Neuronal stem cell (in vitro differentiated cells): ENCODE results near the gene NAV2.

Experiments
- DNase-seq: peaks from one replicate; pipeline ENCODE4 v3.0.0-alpha.2; 2013; ENCODE audit warnings: low spot score
- H2AFZ ChIP-seq: one replicate; pipeline ENCODE4 v1.6.1; 2013; ENCODE audit warnings: mild to moderate bottlenecking, low read length, inconsistent platforms
- H2AK5ac ChIP-seq: 2 replicates; pipeline ENCODE4 v1.6.1; 2013; ENCODE audit warnings: low read depth, mild to moderate bottlenecking, inconsistent platforms, low read length, moderate library complexity, mixed read lengths
- H2BK120ac ChIP-seq: 2 replicates; pipeline ENCODE4 v1.6.1; 2013; ENCODE audit warnings: low read depth, mild to moderate bottlenecking, inconsistent platforms, low read length, moderate library complexity, mixed read lengths
- H2BK12ac ChIP-seq: one replicate; pipeline ENCODE4 v1.6.1; 2013; ENCODE audit warnings: low read length, inconsistent platforms
- H2BK15ac ChIP-seq: 2 replicates; pipeline ENCODE4 v1.6.1; 2013; ENCODE audit warnings: mild to moderate bottlenecking, low read length, inconsistent platforms, mixed read lengths
- H2BK5ac ChIP-seq: one replicate; pipeline ENCODE4 v1.6.1; 2013; ENCODE audit warnings: inconsistent platforms, mild to moderate bottlenecking, low read length, moderate library complexity
- H3K14ac ChIP-seq: one replicate; pipeline ENCODE4 v1.6.1; 2013; ENCODE audit warnings: low read length, inconsistent platforms
- H3K18ac ChIP-seq: 2 replicates; pipeline ENCODE4 v1.6.1; 2013; ENCODE audit warnings: low read length, inconsistent platforms
- H3K23ac ChIP-seq: 2 replicates; pipeline ENCODE4 v1.6.1; 2013; ENCODE audit warnings: low read depth, mild to moderate bottlenecking, mixed read lengths, low read length, inconsistent platforms; ENCODE audit not compliant: poor library complexity
- H3K27ac ChIP-seq: replicated peaks from 3 replicates; pipeline ENCODE4 v1.5.1; 2013; ENCODE audit warnings: low read length, inconsistent platforms
- H3K27me3 ChIP-seq, 3 experiments: 2 replicates each; pipeline ENCODE4 v1.6.1; 2013; ENCODE audit warnings: low read length in 3 of 3, mild to moderate bottlenecking in 2 of 3, inconsistent platforms in 1 of 3, low read depth in 1 of 3, mixed read lengths in 1 of 3, moderate library complexity in 1 of 3; ENCODE audit not compliant: control insufficient read depth in 3 of 3, insufficient read depth in 3 of 3
- H3K36me3 ChIP-seq, 2 donors: replicated peaks in 1 of 2; 2 replicates each; pipeline ENCODE4 v1.6.1; 2013; ENCODE audit warnings: low read length in 2 of 2; ENCODE audit not compliant: control insufficient read depth in 2 of 2, insufficient read depth in 2 of 2
- H3K4ac ChIP-seq: 2 replicates; pipeline ENCODE4 v1.6.1; 2013; ENCODE audit warnings: inconsistent platforms, mild to moderate bottlenecking, low read length, moderate library complexity
- H3K4me1 ChIP-seq, 2 donors: 1 replicate in 1 of 2; 2 replicates in 1 of 2; pipeline ENCODE4 v1.6.1; 2013; ENCODE audit warnings: low read length in 2 of 2, low read depth in 1 of 2; ENCODE audit not compliant: control insufficient read depth in 2 of 2, insufficient read depth in 1 of 2
- H3K4me2 ChIP-seq: one replicate; pipeline ENCODE4 v1.6.1; 2013; ENCODE audit warnings: mild to moderate bottlenecking, low read length, inconsistent platforms; ENCODE audit not compliant: insufficient read depth, poor library complexity, severe bottlenecking
- H3K4me3 ChIP-seq, 2 donors: 2 replicates each; pipeline ENCODE4 v1.5.1; 2013; ENCODE audit warnings: low read length in 2 of 2, mild to moderate bottlenecking in 2 of 2, inconsistent platforms in 1 of 2, moderate library complexity in 1 of 2
- H3K79me1 ChIP-seq: one replicate; pipeline ENCODE4 v1.6.1; 2013; ENCODE audit warnings: low read depth, mild to moderate bottlenecking, inconsistent platforms, low read length, moderate library complexity
- H3K9ac ChIP-seq: one replicate; pipeline ENCODE4 v1.6.1; 2013; ENCODE audit warnings: mild to moderate bottlenecking, low read depth, low read length, inconsistent platforms; ENCODE audit not compliant: poor library complexity
- H3K9me3 ChIP-seq, 2 donors: replicated peaks in 1 of 2; 2 replicates each; pipeline versions ENCODE3 to v1.6.1; 2013; ENCODE audit warnings: low read length in 2 of 2, mild to moderate bottlenecking in 2 of 2, inconsistent platforms in 1 of 2, low read depth in 1 of 2, mixed read lengths in 1 of 2, moderate library complexity in 1 of 2; ENCODE audit not compliant: control insufficient read depth in 2 of 2, insufficient read depth in 1 of 2
- H4K8ac ChIP-seq: one replicate; pipeline ENCODE4 v1.6.1; 2013; ENCODE audit warnings: low read depth, mild to moderate bottlenecking, inconsistent platforms, low read length, moderate library complexity
- H4K91ac ChIP-seq: one replicate; pipeline ENCODE4 v1.6.1; 2013; ENCODE audit warnings: low read length, low read depth, mild to moderate bottlenecking, inconsistent platforms; ENCODE audit not compliant: poor library complexity
- WGBS, 2 donors: extraction: QIAGEN DNeasy Blood & Tissue Kit; methylation state at CpG; one replicate each; pipeline ENCODE4 v1.1.7; 2013; ENCODE audit warnings: missing lambda C conversion rate in 2 of 2, mixed read lengths in 1 of 2; ENCODE audit not compliant: insufficient read length in 2 of 2, insufficient replicate concordance in 1 of 2; ENCODE audit errors: extremely low coverage in 2 of 2; 5-methylcytosine and 5-hydroxymethylcytosine counted together

NAV2 gene

GRCh38 chr11:20116825-20117224 lies 404.2 kb downstream of the NAV2 start:
- Histone ChIP-seq H3K27ac (no peak overlapping the region), H2BK15ac (no peak overlapping the region), H3K18ac (no peak overlapping the region), H3K9ac (no peak overlapping the region), H3K36me3 (peaks cover 10 to 84% of the 10 kb centered on the region in 2 donors), H4K8ac (no peak overlapping the region), H2BK12ac (no peak overlapping the region), H3K4me3 (no peak overlapping the region), H3K79me1 (no peaks in the 10 kb centered on the region), H3K27me3 (no peaks in the 10 kb centered on the region), H2AK5ac (no peak overlapping the region), H3K23ac (no peak overlapping the region), H2BK120ac (no peak overlapping the region), H2BK5ac (no peak overlapping the region), H3K9me3 (no peaks in the 10 kb centered on the region), H3K4ac (no peak overlapping the region), H3K14ac (no peak overlapping the region), H3K4me1 (no peaks in the 10 kb centered on the region), H3K4me2 (no peak overlapping the region), H2AFZ (no peak overlapping the region), H4K91ac (no peak overlapping the region)
- no peak for DNase-seq
- WGBS, 2 donors = no CpG with 5 or more reads among the region's 1 CpG

- no peaks in the 10 kb centered on the region for H3K79me1 ChIP-seq
- H2AK5ac ChIP-seq = no peak overlapping the region
- H3K4ac ChIP-seq = no peak overlapping the region
- no peak overlapping the region for H3K4me2 ChIP-seq
- no peak overlapping the region for H2BK5ac ChIP-seq
- no peak overlapping the region for H4K91ac ChIP-seq
- no peak overlapping the region for H3K4me3 ChIP-seq
- no peaks in the 10 kb centered on the region for H3K27me3 ChIP-seq
- peaks cover 10 to 79% of the 10 kb centered on the region in 2 donors for H3K36me3 ChIP-seq
- H3K9me3 ChIP-seq = no peaks in the 10 kb centered on the region
- H2BK12ac ChIP-seq = no peak overlapping the region
- no peak for DNase-seq
- H2BK120ac ChIP-seq = no peak overlapping the region
- no peak overlapping the region for H3K14ac ChIP-seq
- no peaks in the 10 kb centered on the region for H3K4me1 ChIP-seq
- H3K27ac ChIP-seq = no peak overlapping the region
- no CpG with 5 or more reads among the region's 5 CpGs for WGBS, 2 donors
- no peak overlapping the region for H2AFZ ChIP-seq
- H3K23ac ChIP-seq = peak overlapping the region; percentile 23
- H2BK15ac ChIP-seq = no peak overlapping the region
- H4K8ac ChIP-seq = no peak overlapping the region
- no peak overlapping the region for H3K18ac ChIP-seq
- no peak overlapping the region for H3K9ac ChIP-seq
Observed at GRCh38 chr11:20117291-20117690, 404.7 kb downstream of the NAV2 start.

- Histone ChIP-seq H2BK120ac (no peak overlapping the region), H3K4me1 (no peaks in the 10 kb centered on the region), H3K4me2 (no peak overlapping the region), H3K9ac (peak overlapping the region; percentile 2), H3K4ac (no peak overlapping the region), H2AFZ (no peak overlapping the region), H3K79me1 (no peaks in the 10 kb centered on the region), H2BK12ac (no peak overlapping the region), H4K91ac (no peak overlapping the region), H3K9me3 (no peaks in the 10 kb centered on the region), H3K18ac (no peak overlapping the region), H3K36me3 (peaks cover 10 to 70% of the 10 kb centered on the region in 2 donors), H3K14ac (no peak overlapping the region), H3K27ac (no peak overlapping the region), H4K8ac (no peak overlapping the region), H2AK5ac (no peak overlapping the region), H3K23ac (no peak overlapping the region), H2BK5ac (no peak overlapping the region), H2BK15ac (no peak overlapping the region), H3K27me3 (no peaks in the 10 kb centered on the region), H3K4me3 (no peak overlapping the region)
- no CpG with 5 or more reads among the region's 15 CpGs for WGBS, 2 donors
- no peak for DNase-seq
Observed at GRCh38 chr11:20118209-20118608, 405.6 kb downstream of the NAV2 start.

DNA sequence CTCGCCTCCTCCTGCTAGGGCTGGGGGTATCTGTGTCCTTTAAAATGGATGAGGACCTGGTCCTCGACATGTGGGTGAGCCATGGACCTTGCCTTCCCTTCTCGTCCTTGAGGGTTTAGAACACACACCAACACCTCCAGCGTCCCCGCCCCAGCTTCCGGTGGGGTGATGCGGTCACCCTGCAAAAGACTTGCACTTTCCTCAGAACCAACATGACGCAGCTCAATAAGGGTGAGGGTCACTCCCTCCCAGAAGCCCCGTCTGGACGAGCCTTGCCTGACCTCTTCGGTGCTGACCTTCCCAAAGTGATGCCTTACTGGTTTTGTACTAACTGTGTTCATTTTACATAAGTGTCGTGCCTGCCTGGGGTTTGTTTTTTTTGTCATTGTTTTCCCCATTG lies 406.7 kb downstream of the NAV2 start:
- H4K91ac ChIP-seq = no peak overlapping the region
- no peak overlapping the region for H3K14ac ChIP-seq
- H3K23ac ChIP-seq = no peak overlapping the region
- H3K27me3 ChIP-seq = no peaks in the 10 kb centered on the region
- no peak overlapping the region for H3K9ac ChIP-seq
- DNase-seq = no peak
- H3K4ac ChIP-seq = no peak overlapping the region
- no peak overlapping the region for H4K8ac ChIP-seq
- no peak overlapping the region for H2AFZ ChIP-seq
- no peak overlapping the region for H2BK5ac ChIP-seq
- no CpG with 5 or more reads among the region's 12 CpGs for WGBS, 2 donors
- H2BK12ac ChIP-seq = no peak overlapping the region
- H3K36me3 ChIP-seq = peaks cover 10 to 64% of the 10 kb centered on the region in 2 donors
- no peak overlapping the region for H2BK15ac ChIP-seq
- H3K18ac ChIP-seq = no peak overlapping the region
- no peak overlapping the region for H2BK120ac ChIP-seq
- no peaks in the 10 kb centered on the region for H3K9me3 ChIP-seq
- H3K4me3 ChIP-seq = peak overlapping the region in 1 of 2 donors; percentile 47
- no peak overlapping the region for H3K27ac ChIP-seq
- H3K4me2 ChIP-seq = no peak overlapping the region
- no peak overlapping the region for H2AK5ac ChIP-seq
- no peaks in the 10 kb centered on the region for H3K4me1 ChIP-seq
- H3K79me1 ChIP-seq = no peaks in the 10 kb centered on the region
